AG04450 (cell line): ENCODE data around the gene WWOX. TPM values are rescaled to one million over a fixed set of nuclear protein-coding genes. Genes with fewer than 3 reads are reported as not detected.

Experiments used
- CTCF ChIA-PET: fragments of 300-600, 350-600 bp; formaldehyde crosslinking; extraction: SDS; loops from one replicate; lab custom pipeline; 2022; ENCODE audit warnings: antibody characterized with exemption, inconsistent platforms; lab: Charles Lee
- POLR2A ChIA-PET: fragments of 350-600 bp; formaldehyde crosslinking; extraction: SDS; loops from one replicate; lab custom pipeline; 2021; ENCODE audit warnings: antibody characterized with exemption, inconsistent platforms; lab: Yijun Ruan, JAX
- DNase-seq: peaks from one replicate; pipeline ENCODE4 v3.0.0-alpha.2; 2011; ENCODE audit warnings: low read depth, low spot score
- H3K27ac ChIP-seq: one replicate; pipeline ENCODE4 v1.5.1; 2012; ENCODE audit warnings: low read depth, low read length, control low read depth
- H3K27me3 ChIP-seq: one replicate; pipeline ENCODE4 v1.6.0; 2012; ENCODE audit warnings: low read length; ENCODE audit not compliant: control insufficient read depth, insufficient read depth
- H3K4me3 ChIP-seq: 2 replicates; pipeline ENCODE4 v1.5.1; 2011; ENCODE audit warnings: mild to moderate bottlenecking, low read depth, low read length, control low read depth
- H3K9me3 ChIP-seq: 2 replicates; pipeline ENCODE4 v1.5.1; 2012; ENCODE audit warnings: low read length; ENCODE audit not compliant: control insufficient read depth, insufficient read depth
- CTCF ChIP-seq: IDR thresholded peaks from 2 replicates; pipeline ENCODE4 v1.5.1; 2011; ENCODE audit warnings: low read depth, low read length, control low read depth, inconsistent platforms
- polyA plus RNA-seq: library from polyadenylated mRNA; depleted of rRNA; stranded (reverse); fragments of >200 nt; gene quantifications from 2 replicates; pipeline ENCODE4 v1.2.3, GENCODE V29; 2011

The WWOX gene
- polyA plus RNA-seq, 1 experiment, result 2.1 TPM

GRCh38 chr16:78773706-78774105, 674.3 kb downstream of the WWOX start:
- ChIA-PET POLR2A (no interaction called here), CTCF (no interaction called here)
- Histone ChIP-seq H3K4me3 (no peak overlapping the region), H3K27ac (no peak overlapping the region), H3K27me3 (no peaks in the 10 kb centered on the region), H3K9me3 (peaks cover 53% of the 10 kb centered on the region)
- no peak for DNase-seq
- no peak for TF ChIP-seq CTCF

GRCh38 chr16:78775161-78775561, 675.7 kb downstream of the WWOX start:
- Histone ChIP-seq H3K27me3 (no peaks in the 10 kb centered on the region), H3K4me3 (no peak overlapping the region), H3K27ac (no peak overlapping the region), H3K9me3 (peaks cover 48% of the 10 kb centered on the region)
- ChIA-PET POLR2A (no interaction called here), CTCF (no interaction called here)
- TF ChIP-seq CTCF, result no peak
- DNase-seq, result no peak

- no peak overlapping the region for H3K27ac ChIP-seq
- no peak for TF ChIP-seq CTCF
- ChIA-PET POLR2A (no interaction called here), CTCF (no interaction called here)
- peaks cover 39% of the 10 kb centered on the region for H3K9me3 ChIP-seq
- DNase-seq, result no peak
- no peaks in the 10 kb centered on the region for H3K27me3 ChIP-seq
- no peak overlapping the region for H3K4me3 ChIP-seq
Measured at GRCh38 chr16:78778101-78779004, 678.9 kb downstream of the WWOX start.

GRCh38 chr16:78780808-78781207, 681.4 kb downstream of the WWOX start:
- no peak for DNase-seq
- no peak for TF ChIP-seq CTCF
- no peak overlapping the region for H3K27ac ChIP-seq
- CTCF ChIA-PET, result no interaction called here
- no peak overlapping the region for H3K4me3 ChIP-seq
- H3K27me3 ChIP-seq, result no peaks in the 10 kb centered on the region
- POLR2A ChIA-PET, result no interaction called here
- H3K9me3 ChIP-seq, result peaks cover 35% of the 10 kb centered on the region

GRCh38 chr16:78782572-78782971, 683.1 kb downstream of the WWOX start:
- Histone ChIP-seq H3K9me3 (peaks cover 33% of the 10 kb centered on the region), H3K27ac (no peak overlapping the region), H3K4me3 (no peak overlapping the region), H3K27me3 (no peaks in the 10 kb centered on the region)
- CTCF ChIA-PET, result no interaction called here
- POLR2A ChIA-PET, result no interaction called here
- TF ChIP-seq CTCF, result no peak
- DNase-seq, result no peak
